KMS-11 (cell line): Measurements from ENCODE around the gene PIK3CD.

Experiments used
- H2AFZ ChIP-seq: fragments of 200-600 bp; sonication (generic); 2 replicates; pipeline ENCODE4 v1.6.1; 2016; ENCODE audit warnings: antibody characterized with exemption, mixed run types, low read depth
- H3K27ac ChIP-seq: fragments of 200-600 bp; sonication (generic); 2 replicates; pipeline ENCODE4 v1.6.1; 2016; ENCODE audit warnings: mild to moderate bottlenecking, mixed run types
- H3K27me3 ChIP-seq: fragments of 200-600 bp; sonication (generic); 2 replicates; pipeline ENCODE4 v1.6.1; 2017; ENCODE audit warnings: mild to moderate bottlenecking, low read depth, mixed run types, moderate library complexity; ENCODE audit not compliant: insufficient read depth
- H3K36me3 ChIP-seq: fragments of 200-600 bp; sonication (generic); 2 replicates; pipeline ENCODE4 v1.6.1; 2017; ENCODE audit warnings: mild to moderate bottlenecking, mixed run types; ENCODE audit not compliant: insufficient read depth
- H3K4me1 ChIP-seq: fragments of 200-600 bp; sonication (generic); 2 replicates; pipeline ENCODE4 v1.6.1; 2016; ENCODE audit warnings: mild to moderate bottlenecking, low read depth, mixed run types; ENCODE audit not compliant: poor library complexity, severe bottlenecking
- H3K4me2 ChIP-seq: fragments of 200-600 bp; sonication (generic); 2 replicates; pipeline ENCODE4 v1.7.0; 2016; ENCODE audit warnings: mild to moderate bottlenecking, mixed run types
- H3K4me3 ChIP-seq: fragments of 200-600 bp; sonication (generic); IDR thresholded peaks from 2 replicates; pipeline ENCODE4 v1.6.1; 2017; ENCODE audit warnings: low read depth, low read length, mixed read lengths; ENCODE audit not compliant: insufficient read depth
- H3K79me2 ChIP-seq: fragments of 200-600 bp; sonication (generic); 2 replicates; pipeline ENCODE4 v1.6.1; 2016; ENCODE audit warnings: low read depth, mixed run types; ENCODE audit not compliant: insufficient read depth
- H3K9ac ChIP-seq: fragments of 200-600 bp; sonication (generic); 2 replicates; pipeline ENCODE4 v1.6.1; 2016; ENCODE audit warnings: mild to moderate bottlenecking, mixed run types
- H4K20me1 ChIP-seq: fragments of 200-600 bp; sonication (generic); 2 replicates; pipeline ENCODE4 v1.6.1; 2016; ENCODE audit warnings: mild to moderate bottlenecking, mixed run types; ENCODE audit not compliant: insufficient read depth
- TF ChIP-seq, protein P1 (sequence below): fragments of 200-600 bp; sonication (generic); conservative IDR thresholded peaks from 2 replicates; pipeline ENCODE4 v1.6.1; 2017; ENCODE audit warnings: low read depth, mild to moderate bottlenecking, antibody characterized with exemption, low read length, moderate library complexity, mixed read lengths

Gene PIK3CD

DNA sequence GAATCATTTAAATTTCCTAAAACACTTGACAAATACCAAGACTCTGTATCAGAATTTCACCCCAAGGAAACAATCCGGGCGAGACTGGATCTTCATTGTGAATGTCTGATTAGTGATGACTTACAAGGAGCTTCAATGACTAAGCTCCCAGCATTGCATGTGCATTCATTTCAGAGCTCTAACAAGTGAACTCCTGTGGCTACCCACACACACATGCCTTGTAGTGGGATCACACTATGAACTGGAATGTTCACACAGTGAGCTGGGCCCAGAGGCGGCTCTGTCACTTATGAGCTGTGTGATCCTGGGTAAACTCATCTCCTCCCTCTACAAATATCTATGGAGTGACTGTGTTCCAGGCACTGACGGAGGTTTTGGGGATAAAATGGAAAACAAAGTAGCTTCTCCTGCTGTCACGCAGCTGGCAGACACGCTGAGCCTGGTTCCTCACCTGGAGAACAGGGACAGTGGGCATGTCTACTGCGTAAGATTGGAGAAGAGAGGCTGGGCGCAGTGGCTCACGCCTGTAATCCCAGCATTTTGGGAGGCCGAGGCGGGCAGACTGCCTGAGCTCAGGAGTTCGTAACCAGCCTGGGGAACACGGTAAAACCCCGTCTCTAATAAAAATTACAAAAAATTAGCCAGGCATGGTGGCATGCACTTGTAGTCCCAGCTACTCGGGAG is 115.4 kb downstream of the PIK3CD start:
- H3K27ac ChIP-seq: no peak overlapping the region
- TF ChIP-seq, protein P1, sequence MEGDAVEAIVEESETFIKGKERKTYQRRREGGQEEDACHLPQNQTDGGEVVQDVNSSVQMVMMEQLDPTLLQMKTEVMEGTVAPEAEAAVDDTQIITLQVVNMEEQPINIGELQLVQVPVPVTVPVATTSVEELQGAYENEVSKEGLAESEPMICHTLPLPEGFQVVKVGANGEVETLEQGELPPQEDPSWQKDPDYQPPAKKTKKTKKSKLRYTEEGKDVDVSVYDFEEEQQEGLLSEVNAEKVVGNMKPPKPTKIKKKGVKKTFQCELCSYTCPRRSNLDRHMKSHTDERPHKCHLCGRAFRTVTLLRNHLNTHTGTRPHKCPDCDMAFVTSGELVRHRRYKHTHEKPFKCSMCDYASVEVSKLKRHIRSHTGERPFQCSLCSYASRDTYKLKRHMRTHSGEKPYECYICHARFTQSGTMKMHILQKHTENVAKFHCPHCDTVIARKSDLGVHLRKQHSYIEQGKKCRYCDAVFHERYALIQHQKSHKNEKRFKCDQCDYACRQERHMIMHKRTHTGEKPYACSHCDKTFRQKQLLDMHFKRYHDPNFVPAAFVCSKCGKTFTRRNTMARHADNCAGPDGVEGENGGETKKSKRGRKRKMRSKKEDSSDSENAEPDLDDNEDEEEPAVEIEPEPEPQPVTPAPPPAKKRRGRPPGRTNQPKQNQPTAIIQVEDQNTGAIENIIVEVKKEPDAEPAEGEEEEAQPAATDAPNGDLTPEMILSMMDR: no peak

DNA sequence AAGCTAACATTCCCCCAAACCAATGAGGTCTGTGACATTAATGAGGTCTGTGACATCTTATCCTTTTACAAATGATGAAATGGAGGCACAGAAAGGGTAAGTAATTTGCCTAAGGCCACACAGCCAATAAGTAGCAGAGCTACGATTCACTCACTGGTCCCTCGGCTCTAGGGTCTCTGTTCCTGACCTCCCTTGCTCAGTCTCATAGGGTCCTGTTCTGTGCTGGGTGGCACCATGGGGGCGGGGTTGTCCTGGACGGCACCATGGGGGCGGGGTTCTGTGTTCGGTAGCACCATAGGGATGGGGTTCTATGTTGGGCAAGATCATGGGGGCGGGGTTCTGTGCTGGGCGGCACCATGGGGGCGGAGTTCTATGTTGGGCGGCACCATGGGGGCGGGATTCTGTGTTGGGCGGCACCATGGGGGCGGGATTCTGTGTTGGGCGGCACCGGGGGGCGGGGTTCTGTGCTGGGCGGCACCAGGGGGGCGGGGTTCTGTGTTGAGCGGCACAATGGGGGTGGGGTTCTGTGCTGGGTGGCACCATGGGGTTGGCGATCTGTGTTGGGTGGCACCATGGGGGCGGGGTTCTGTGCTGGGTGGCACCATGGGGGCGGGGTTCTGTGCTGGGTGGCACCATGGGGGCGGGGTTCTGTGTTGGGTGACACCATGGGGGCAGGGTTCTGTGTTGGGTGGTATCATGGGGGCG is 116.6 kb downstream of the PIK3CD start:
- TF ChIP-seq, protein P1: no peak
- no peaks in the 10 kb centered on the region for H3K4me1 ChIP-seq
- H3K36me3 ChIP-seq: no peaks in the 10 kb centered on the region; the same call in 1 of the 2 replicates
- no peak overlapping the region for H3K4me2 ChIP-seq
- H3K4me3 ChIP-seq: no peak overlapping the region
- H2AFZ ChIP-seq: no peak overlapping the region
- H3K27me3 ChIP-seq: no peaks in the 10 kb centered on the region
- no peaks in the 10 kb centered on the region for H4K20me1 ChIP-seq
- H3K9ac ChIP-seq: no peak overlapping the region
- H3K79me2 ChIP-seq: peaks cover 16% of the 10 kb centered on the region; the same call in 1 of the 2 replicates
- H3K27ac ChIP-seq: no peak overlapping the region

More for the DNA sequence above, 115.4 kb downstream of the PIK3CD start:
- Histone ChIP-seq H3K36me3 (no peaks in the 10 kb centered on the region), H3K9ac (no peak overlapping the region), H3K4me2 (no peak overlapping the region), H2AFZ (no peak overlapping the region), H3K27me3 (no peaks in the 10 kb centered on the region), H3K79me2 (peaks cover 16% of the 10 kb centered on the region; the same call in 1 of the 2 replicates), H3K4me3 (no peak overlapping the region), H3K4me1 (no peaks in the 10 kb centered on the region), H4K20me1 (no peaks in the 10 kb centered on the region)

DNA sequence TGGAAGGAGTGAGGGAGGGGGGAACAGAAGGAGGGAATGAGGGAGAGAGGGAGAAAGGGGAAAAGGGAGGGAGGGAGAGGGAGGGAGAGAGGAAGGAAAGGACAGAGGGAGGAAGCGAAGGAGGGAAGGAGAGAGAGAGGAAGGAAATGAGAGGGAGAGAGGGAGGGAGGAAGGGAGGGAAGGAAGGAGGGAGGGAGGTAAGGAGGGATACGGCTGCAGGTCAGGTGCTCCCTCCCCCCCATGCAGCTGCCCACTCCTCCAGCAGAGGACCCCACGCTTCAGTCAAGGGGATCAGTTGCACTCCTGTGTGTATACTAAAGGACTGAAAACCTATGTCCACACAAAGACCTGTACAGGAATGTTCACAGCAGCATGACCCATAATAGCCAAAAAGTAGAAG is 117.5 kb downstream of the PIK3CD start:
- Histone ChIP-seq H3K27me3 (no peaks in the 10 kb centered on the region), H2AFZ (no peak overlapping the region), H3K4me3 (no peak overlapping the region), H3K79me2 (peaks cover 16% of the 10 kb centered on the region; the same call in 1 of the 2 replicates), H3K9ac (no peak overlapping the region), H3K27ac (no peak overlapping the region), H3K4me2 (no peak overlapping the region), H4K20me1 (no peaks in the 10 kb centered on the region), H3K4me1 (no peaks in the 10 kb centered on the region), H3K36me3 (no peaks in the 10 kb centered on the region; the same call in 1 of the 2 replicates)
- TF ChIP-seq, protein P1: no peak

DNA sequence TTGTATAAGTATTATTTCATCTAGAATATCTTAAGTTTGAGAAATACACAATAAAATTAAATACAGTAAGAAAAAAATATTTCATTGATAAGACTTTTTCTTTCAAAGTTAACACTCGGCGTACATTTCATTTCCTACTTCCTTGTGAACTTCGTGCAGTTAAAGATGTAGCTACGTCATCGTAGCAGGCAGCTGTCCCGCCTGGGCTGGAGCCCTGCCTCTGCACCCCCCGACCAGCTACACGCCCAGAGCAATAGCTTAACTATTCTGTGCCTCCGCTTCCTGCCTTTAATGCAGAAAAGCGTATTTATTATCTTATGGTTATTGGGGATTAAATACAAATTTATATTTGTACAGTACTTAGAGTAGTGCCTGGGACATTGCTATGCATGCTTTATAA is 118.8 kb downstream of the PIK3CD start:
- no peaks in the 10 kb centered on the region for H3K4me1 ChIP-seq
- no peaks in the 10 kb centered on the region for H3K27me3 ChIP-seq
- H3K27ac ChIP-seq: no peak overlapping the region
- no peaks in the 10 kb centered on the region; the same call in 1 of the 2 replicates for H3K36me3 ChIP-seq
- H2AFZ ChIP-seq: no peak overlapping the region
- H4K20me1 ChIP-seq: no peaks in the 10 kb centered on the region
- no peak overlapping the region for H3K9ac ChIP-seq
- H3K79me2 ChIP-seq: peaks cover 9% of the 10 kb centered on the region; the same call in 1 of the 2 replicates
- no peak overlapping the region for H3K4me2 ChIP-seq
- H3K4me3 ChIP-seq: no peak overlapping the region
- TF ChIP-seq, protein P1: no peak
